Measurements from ENCODE around the gene OCEL1.

The OCEL1 gene

DNA sequence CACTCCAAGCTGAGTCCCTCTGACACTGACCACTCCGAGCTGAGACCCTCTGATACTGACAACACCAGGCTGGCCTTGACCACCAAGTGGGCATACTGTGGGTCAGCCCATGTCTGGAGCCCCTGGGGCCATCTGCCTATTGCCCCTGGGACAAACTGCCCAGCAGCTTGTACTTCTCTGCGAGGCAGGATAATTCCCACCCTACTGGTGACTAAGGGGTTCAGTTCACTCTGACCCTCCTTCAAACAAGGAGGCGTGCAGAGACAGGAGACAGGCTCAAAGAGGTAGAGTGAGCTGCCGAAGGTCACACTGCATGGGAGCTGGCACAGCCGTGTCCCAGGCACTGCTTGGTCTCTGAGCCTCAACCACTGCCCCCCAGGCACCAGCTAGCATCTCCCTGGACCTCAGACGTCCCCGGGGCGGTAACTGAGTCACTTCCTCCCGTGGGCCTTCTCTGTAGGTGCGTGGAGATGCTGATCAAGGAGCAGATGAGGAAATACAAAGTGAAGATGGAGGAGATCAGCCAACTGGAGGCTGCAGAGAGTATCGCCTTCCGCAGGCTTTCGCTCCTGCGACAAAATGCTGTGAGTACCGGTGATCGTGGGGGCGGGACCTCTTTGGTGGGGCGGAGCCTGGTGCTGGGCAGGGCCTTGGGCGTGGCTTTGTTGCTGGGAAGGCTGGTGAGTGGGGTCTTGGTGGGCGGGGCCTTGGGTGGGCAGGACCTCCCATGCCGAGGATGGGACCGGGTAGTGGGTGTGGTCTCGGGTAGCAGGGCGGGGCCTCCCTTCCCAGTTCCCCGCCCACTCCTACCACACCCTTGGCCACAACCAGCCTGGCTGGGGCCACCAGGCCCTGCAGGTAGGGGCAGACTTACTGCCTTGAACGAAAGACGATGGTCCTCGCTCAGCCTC, 16.6 kb upstream of the OCEL1 start:
- peak in 2 of 3 experiments; percentile 11 to 65 for DNase-seq (ENCODE audit: low read depth in 3 of 3)

DNA sequence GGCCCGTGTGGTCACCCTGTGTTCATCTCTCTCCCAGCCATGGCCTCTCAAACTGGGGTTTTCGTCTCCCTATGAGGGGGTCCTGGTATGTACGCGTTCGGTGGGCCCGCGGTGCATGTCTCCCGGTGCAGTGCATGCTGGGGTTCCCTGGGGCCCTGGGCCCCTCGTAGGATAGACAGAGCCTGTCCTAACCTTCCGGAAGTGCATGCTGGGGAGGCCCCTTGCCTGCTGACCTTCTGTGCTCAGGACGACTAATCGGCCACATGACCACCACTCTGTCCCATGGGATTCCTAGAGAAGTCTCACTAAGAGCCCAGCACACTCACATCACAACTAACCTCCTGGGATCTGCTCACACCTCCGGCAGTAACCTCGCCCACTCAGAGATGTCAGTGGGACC, 15.7 kb upstream of the OCEL1 start:
- DNase-seq (ENCODE audit: low read depth in 3 of 3), result no peak

DNA sequence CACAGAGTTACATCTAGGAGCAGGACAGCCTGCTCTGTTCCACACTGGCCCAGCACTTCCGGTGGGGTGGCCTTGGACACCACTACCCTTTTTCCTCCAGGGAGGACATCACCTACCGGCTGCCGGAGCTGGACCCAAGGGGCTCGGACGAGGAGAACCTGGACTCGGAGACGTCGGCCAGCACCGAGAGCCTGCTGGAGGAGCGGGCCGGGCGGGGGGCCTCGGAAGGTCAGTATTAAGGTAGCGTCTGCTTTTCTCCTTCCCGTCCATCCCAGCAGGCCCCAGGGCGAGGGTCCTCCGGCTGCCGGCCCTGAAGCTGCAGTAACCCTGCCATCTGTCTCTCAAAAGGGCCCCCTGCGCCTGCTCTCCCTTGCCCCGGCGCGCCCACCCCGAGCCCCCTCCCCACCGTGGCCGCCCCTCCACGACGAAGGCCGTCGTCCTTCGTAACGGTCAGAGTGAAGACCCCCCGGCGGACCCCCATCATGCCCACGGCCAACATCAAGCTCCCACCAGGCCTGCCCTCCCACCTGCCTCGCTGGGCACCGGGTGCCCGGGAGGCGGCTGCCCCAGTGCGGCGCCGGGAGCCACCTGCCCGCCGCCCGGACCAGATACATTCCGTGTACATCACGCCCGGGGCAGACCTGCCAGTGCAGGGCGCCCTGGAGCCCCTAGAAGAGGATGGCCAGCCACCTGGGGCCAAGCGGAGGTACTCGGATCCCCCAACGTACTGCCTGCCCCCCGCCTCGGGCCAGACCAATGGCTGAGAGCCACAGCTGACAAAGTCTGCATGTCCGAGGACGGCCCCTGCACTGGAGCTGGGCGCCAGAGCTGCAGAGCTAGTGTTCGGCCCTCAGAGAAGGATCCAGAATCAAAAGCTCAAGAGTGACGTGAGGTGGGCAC, 14.2 kb upstream of the OCEL1 start:
- no peak for DNase-seq (ENCODE audit: low read depth in 3 of 3)

DNA sequence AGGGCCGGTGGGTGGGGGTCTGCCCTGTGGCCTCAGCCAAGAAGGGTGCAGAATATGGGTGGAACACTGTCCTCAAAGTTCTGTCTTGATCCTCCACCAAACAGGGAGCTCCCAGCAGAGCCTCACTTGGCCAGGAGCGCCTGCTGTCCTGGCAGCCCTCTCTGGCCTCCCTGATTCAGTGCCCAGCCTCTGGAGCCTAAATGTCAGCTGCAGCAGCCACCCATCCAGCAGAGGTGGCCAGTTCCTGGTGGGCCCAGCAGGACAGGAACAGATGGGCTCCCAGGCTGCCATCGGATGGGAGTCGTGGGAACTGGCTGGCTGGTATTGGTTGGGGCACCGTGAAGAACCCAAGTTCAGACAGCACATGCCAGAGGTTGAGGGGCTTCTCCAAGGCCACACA, 12.7 kb upstream of the OCEL1 start:
- DNase-seq (ENCODE audit: low read depth in 3 of 3), result no peak

DNA sequence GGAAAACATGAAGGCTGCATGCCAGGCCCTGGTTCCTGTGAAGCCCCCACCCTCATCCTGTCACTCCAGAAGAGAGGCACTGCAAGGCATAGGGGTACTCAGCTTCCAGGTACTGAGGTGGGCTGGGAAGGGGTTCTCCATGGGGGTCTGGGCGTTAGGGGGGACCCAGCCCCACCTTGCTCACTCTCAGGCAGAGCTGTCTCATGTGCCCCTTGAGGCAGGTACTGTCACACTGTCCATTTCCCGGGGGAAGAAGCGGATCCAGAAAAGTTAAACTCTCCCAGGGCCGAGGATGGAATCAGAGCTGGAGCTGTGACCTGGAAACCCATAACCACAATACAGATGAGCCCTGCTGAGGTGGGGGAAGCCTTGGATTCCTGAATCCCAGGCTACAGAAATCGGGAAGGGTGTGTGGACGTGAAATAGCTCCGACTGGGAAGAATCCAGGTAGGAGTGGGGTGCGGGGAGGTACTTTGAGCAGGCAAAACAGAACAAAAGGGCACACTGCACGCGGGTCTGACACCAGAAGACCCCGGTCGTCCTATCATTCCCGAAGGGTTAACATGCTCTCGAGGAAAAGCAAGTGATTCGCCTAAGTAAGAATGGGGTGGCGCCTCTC, 11.4 kb upstream of the OCEL1 start:
- DNase-seq (ENCODE audit: low read depth in 3 of 3), result no peak

DNA sequence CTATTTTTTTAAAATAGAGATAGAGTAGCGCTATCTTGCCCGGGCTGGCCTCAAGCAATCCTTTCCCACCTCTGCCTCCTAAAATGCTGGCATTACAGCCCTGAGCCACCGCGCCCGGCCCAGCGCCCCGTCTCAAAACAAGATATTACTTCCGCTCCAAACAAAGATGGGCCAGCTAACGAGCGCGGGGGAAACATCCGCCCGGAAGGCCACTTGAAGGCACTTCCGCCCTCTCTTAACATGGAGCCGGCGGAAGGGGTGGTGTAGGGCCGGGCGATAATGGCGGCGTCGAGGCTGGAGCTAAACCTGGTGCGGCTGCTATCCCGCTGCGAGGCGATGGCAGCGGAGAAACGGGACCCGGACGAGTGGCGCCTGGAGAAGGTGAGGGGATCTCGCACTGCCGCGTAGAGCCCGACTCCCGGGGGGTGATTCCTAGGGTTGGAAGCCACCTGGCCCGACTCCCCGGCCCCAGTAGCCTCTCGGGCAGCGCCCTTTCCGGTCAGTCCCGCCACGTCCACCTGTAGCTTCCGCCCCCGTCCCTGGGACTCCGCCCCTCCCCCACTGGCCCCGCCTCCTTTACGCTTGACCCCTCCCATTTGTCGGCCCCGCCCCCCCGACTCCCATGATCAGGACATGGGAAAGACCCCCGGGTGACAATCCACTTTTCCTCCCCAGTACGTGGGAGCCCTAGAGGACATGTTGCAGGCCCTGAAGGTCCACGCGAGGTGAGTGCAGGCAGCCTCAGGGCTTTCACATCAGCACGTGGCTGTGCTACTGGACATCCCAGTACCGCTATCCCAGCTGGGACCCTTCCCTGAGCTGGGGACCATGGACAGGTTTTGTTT, 10.7 kb upstream of the OCEL1 start, which contains the start of gene USE1:
Gene USE1, plus strand, starts transcription at position 231 of the 845 bp plus-strand sequence. Its CDS starts 49 bp downstream, at position 280.
- DNase-seq (ENCODE audit: low read depth in 3 of 3), result peak; percentile 72 to 83 (median 83)

DNA sequence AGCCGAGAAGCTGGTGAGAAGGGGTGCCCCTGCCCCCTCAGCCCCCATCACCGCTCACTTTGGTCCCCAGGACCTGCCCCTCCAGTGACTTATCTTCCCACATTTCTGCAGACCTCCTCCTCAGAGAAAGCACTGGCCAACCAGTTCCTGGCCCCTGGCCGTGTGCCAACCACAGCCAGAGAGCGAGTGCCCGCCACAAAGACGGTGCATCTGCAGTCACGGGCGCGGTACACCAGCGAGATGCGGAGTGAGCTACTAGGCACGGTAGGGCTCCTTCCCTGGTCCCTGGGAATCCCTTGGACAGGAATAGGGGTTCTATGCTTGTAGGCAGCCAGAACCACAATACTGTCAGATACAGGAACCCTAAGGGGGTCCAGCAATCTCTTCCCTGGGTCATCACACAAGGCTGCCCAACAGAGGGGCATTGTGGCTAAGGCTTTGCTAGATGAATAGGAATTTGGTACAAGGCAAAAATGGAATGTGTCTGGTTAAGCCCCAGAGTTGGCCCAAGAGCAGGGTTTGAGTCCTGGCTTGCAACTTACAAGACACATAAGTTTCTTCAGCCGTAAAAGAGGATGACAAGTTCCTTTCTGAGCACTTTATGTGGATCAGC, 9.9 kb upstream of the OCEL1 start:
- DNase-seq (ENCODE audit: low read depth in 3 of 3), result no peak

DNA sequence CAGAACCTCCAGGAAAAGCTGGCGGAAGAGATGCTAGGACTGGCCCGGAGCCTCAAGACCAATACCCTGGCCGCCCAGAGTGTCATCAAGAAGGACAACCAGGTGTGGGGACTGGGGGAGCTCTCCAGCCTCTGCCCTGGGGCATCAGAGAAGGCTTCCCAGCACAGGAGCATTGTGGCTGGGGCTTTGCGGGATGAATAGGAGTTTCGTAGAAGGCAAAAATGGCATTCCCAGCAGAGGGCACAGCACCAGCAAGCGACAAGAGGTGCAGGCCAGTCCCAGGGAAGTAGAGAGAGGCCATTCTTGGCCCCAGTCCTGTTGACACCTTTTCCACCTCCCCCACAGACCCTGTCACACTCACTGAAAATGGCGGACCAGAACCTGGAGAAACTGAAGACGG, 6.7 kb upstream of the OCEL1 start:
- DNase-seq (ENCODE audit: low read depth in 3 of 3), result no peak

DNA sequence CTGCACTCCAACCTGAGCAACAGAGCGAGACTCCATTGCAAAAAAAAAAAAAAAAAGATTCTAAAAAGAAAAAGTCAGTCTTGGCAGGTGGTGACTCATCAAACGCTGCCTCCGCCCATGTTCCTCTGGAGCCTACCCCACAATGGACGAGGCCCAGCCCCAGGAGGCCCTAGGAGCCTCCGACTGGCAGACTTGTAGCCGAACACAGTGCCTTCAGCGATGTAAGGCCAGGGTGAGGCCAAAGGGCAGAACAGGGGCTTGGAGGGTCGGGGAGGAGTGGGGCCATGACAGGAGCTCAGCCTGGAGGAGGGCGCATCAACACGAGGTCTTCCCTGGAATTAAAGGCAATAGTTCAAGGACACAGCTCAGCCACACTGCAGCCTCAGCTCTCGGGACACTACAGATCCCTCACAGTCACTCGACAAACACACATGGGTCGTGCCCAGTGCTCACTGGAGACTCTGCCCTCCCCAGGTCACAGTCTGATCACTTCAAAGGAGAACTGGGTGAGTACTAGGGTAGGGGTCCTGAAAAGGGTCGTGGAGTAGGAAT, 5.7 kb upstream of the OCEL1 start:
- DNase-seq (ENCODE audit: low read depth in 3 of 3), result no peak

DNA sequence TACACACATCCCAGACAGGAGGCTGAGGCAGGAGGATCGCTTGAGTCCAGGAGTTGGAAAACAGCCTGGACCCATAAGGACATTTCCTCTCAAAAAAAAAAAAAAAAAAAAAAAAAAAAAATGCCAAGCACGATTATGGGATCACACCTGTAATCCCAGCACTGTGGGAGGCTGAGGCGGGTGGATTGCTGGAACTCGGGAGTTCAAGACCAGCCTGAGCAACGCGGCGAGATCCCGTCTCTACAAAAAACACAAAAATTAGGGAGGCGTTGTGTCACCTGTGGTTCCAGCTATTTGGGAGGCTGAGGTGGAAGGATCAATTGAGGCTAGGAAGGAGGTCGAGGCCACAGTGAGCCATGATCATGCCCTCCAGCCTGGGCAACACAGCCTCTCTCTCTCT, 973 bp upstream of the OCEL1 start:
- no peak for DNase-seq (ENCODE audit: low read depth in 3 of 3)

DNA sequence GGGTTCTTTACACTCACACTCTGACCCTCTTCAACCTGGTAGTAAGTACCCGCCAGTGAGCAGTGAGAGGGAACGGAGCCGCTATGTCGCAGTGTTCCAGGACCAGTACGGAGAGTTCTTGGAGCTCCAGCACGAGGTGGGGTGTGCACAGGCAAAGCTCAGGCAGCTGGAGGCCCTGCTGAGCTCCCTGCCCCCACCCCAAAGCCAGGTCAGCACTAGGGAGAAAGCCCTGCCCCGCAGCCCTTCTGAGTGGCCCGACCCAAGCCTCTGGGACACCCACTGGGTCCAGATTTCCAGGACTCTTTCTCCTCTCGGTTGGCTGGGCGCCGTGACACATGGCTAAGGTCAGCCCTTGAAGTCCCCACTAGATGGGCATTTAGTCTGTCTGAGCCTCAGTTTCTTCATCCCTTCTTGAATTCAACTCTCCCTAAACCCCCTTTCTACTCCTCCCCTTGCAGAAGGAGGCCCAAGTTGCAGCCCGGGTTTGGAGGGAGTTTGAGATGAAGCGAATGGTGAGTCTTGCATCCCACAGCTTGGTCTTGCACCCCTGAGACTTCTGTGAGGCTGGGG, 1.9 kb downstream of the OCEL1 start:
- DNase-seq (ENCODE audit: low read depth in 3 of 3), result no peak

DNA sequence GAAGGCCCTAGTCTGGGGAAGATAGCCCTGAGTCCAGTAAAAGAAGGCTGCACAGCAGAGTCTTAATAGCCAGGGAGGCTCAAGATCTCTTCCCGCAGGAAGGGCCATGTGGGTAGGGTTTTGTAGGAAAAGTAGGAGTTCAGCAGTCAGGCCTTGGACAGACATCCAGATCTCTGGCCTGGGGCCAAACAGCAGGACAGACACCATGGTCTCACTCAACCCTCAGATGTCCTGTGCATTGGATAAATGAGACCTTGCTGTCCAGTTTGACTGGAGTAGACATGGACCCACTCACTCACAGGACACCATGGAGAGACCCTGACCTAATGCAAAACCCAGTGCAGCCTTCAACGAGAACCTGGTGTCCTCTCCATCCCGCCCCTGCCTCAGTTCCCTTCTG, 3.9 kb downstream of the OCEL1 start:
- DNase-seq (ENCODE audit: low read depth in 3 of 3), result no peak

DNA sequence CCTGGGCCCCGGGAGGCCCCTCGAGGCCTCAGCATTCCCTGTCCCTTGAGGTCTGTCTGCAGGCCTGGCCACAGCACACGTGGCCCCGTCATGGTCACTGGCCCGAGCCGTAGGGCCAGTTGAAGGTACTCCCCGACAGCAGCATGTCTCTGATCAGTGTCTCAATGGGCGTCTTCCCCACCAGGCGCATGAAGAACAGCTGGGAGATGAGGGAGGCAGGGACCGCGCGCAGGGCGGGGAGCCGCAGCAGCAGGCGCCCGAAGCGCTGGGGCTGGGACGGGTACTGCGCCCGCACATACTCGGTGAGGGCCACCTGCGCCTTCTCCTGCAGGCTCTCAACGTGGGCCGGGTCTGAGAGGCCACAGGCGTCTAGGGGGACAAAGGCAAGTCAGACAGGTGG, 6.2 kb downstream of the OCEL1 start:
- DNase-seq (ENCODE audit: low read depth in 3 of 3), result no peak

DNA sequence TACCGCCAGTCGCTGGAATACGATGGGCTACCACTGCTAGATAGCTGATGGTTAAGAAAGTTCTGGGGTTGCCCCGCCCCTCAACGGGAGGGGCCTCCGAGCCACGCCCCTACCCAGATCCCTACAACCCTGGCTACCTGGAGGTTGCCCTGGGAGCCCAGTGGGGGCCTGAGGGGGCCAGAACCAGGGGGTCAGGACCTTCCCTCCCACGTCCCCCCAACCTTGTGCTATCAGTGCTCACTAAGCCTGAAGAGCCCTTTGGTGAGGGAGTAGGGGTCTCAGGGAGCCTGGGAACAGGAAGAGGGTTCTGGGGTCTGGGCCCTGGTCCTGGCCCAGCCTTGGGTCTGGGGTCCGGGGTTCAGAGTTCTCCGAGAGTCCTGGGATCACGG, 8.9 kb downstream of the OCEL1 start:
- DNase-seq (ENCODE audit: low read depth in 3 of 3), result peak in 2 of 3 experiments; percentile 35 to 72

DNA sequence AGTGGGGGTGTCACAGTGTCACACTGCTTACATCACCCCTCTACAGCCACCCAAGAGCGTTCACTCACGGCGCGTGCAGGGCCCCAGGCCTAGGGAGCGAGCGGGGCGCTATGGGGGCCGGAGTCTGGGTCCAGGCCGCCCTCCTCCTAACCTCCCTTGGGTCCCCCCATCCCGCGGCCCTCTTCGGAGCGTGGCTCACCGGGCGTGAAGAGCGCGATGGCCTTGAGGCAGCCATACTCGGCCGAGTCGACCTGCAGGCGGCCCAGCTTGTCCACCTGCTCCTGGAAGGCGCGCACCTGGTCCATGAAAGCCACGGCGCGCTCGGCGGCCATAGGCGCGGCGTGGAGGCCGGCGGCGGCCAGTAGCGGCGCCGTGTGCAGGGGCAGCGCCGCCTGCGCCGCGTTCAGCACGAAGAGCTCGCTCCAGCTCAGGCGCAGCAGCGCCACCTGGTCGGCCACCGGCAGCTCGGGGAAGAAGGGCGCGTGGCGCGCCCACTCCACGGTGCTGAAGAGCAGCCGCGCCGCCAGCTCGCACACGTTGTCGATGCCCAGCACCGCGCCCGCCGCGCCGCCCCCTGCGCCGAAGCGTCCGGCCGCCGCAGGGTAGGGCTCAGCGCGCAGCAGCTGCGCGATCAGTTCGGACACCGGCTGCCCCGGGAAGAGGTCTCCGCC, 9.4 kb downstream of the OCEL1 start:
- DNase-seq (ENCODE audit: low read depth in 3 of 3), result peak; percentile 48 to 67 (median 52)

DNA sequence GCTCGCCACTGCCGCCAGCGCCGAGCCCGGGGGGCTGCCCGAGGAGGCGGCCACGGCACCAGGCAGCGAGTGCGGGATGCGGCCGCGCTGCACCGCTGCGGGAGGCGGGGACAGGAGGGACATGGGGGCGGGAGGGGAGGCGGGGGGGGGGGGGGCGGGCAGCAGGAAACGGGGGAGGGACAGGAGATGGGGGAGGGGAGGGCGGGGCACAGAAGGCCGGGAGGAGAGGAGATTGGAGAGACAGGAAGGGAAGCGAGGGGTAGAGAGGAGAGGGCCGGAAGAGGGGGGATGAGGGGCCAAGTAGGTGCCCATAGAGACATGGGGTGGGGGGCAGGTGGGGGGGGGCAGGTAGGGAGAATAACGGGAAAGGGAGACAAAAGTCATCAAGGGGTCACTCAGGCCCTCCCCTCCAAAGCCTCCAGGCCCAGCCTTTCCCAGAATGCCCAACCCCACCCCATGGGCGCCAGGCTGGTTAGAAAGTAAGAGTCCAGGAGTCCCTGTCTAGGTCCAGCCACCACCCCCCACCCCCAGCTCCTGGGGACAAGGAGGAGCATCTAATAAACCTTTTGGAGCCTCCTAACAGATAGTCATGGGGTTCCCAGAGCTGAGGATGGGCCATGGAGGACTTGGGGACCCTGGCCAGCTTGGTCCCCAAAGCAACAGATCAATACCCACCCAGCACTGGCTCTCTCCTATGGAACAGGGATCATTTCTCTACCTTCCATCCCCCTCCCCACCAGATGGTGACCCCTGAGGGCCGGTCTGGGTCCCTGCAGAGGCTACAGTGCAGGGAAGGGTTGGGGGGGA, 10.1 kb downstream of the OCEL1 start:
- no peak for DNase-seq (ENCODE audit: low read depth in 3 of 3)

DNA sequence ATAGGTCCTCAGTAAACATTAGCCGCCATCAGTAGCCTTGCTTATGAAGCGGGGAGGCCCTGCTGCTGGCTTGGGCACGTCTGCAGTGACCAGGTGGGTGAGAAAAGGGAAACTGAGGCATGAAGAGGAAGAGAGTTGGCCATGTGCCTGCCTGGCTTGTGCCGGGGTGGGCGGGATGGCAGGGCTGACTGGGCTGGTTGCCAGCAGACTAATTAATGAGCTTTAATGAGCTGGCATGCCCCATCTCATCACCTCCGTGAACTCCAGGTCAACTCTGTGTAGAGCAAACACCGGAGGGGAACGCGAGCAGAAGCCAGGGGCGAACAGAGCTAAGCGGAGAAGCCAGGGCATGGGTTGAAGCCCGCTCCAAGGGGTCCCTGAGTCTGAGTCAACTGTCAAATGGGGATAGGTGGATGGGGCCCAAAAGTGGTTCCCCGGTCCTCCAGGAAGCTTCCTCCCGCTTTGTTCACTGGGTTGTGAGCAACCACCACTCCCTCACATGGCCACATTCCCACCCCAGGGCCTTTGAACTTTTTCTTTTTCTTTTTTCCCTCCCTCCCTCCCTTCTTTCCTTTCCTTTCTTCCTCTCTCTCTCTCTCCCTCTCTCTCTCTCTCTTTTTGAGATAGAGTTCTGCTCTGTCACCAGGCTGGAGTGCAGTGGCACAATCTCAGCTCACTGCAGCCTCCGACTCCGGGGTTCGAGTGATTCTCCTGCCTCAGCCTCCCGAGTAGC, 11.0 kb downstream of the OCEL1 start:
- DNase-seq (ENCODE audit: low read depth in 3 of 3), result no peak
